GM12865 (cell line): ENCODE measurements around the gene C7orf57.

ENCODE experiments used
- DNase-seq: peaks from one replicate; pipeline ENCODE4 v3.0.0; 2010; ENCODE audit warnings: low read depth
- H3K4me3 ChIP-seq: 2 replicates; pipeline ENCODE4 v1.5.1; 2011; ENCODE audit warnings: mild to moderate bottlenecking, low read depth, low read length, control low read depth
- CTCF ChIP-seq: IDR thresholded peaks from 2 replicates; pipeline ENCODE4 v1.5.1; 2011; ENCODE audit warnings: low read length, control low read depth, low read depth, inconsistent platforms; ENCODE audit not compliant: insufficient read depth; ENCODE audit errors: missing control alignments

C7orf57 gene

DNA sequence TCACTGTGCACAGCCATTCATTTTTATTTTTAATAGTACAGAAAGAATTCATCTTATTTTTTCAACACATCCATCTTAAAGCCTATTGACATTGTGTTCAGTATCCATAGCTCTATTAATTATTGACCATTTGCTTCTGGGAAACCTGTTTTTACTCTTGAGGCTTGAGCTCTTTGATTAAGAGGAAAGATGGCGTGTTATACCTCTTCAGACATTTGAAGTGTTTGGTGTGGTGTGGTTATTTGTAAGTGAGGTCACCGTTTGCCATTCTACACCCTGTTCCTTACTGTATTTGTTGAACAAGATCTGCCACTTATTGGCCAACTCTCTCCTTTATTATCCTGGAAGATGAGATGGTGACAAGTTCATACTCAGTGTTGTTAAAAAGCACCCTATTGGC is 18.4 kb downstream of the C7orf57 start:
- DNase-seq = no peak
- H3K4me3 ChIP-seq = no peak overlapping the region
- TF ChIP-seq CTCF = no peak

- no peak for TF ChIP-seq CTCF
- no peak for DNase-seq
- H3K4me3 ChIP-seq = no peak overlapping the region
Observed at GRCh38 chr7:48058990-48059389, 23.6 kb downstream of the C7orf57 start.

DNA sequence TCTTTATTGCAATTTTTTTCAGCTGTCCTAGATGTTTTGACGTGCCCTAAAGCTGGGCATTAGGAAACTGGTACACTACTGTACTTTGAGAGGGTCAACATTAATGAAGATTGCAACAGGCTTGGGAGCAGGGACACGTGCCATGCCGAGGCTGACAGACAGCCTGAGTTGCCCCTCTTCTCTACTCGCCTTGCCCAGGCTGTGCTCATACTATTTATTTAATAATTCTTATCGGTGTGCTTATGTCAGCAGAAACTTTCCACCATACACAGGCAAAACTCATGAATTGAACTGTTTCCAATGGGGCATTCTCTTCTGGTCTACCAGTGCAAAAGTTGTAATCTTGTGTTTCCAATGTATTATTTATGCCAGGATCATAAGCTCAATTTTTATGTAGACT is 24.4 kb downstream of the C7orf57 start:
- no peak for TF ChIP-seq CTCF
- no peak for DNase-seq

GRCh38 chr7:48063985-48064384 is 28.6 kb downstream of the C7orf57 start:
- no peak for TF ChIP-seq CTCF
- no peak overlapping the region for H3K4me3 ChIP-seq
- DNase-seq = no peak

More for the DNA sequence above, 24.4 kb downstream of the C7orf57 start:
- H3K4me3 ChIP-seq = no peak overlapping the region

GRCh38 chr7:48067475-48067874 is 32.1 kb downstream of the C7orf57 start:
- DNase-seq = no peak
- H3K4me3 ChIP-seq = no peak overlapping the region
- no peak for TF ChIP-seq CTCF

GRCh38 chr7:48074204-48074654 is 38.9 kb downstream of the C7orf57 start:
- DNase-seq = no peak
- H3K4me3 ChIP-seq = no peak overlapping the region
- TF ChIP-seq CTCF = no peak

DNA sequence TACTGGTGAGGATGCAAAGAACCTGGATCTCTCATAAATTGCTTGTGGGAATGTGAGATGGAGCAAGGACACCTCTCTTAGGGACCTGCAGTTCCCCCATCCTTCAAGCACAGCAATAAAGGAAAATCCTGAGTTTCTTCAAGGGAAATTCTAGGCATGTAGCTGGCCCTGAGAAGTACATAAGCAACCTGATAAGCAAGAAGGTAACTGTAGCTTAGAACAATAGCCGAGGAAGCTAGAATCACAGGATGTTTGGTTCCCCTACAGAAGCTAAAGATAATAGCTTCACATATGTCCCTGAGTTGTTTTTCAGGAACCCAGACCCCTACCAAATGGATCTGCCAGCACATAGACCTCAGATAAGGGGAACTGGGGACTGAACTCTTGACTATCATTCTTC is 42.1 kb downstream of the C7orf57 start:
- no peak for DNase-seq
- TF ChIP-seq CTCF = no peak
- H3K4me3 ChIP-seq = no peak overlapping the region
